NCI-H510A (cell line): ENCODE measurements around the gene FMN1.
"Not testable (repeated sequence)": the region's sequence is repeated elsewhere in the genome, so short reads cannot be mapped to it uniquely, and the experiment has no call there.

Experiments
- DNase-seq: peaks from one replicate; lab custom pipeline; 2025; lab: John Stamatoyannopoulos, UW

Gene FMN1

GRCh38 chr15:32856753-32857152 is 337.8 kb downstream of the FMN1 start:
- no peak for DNase-seq

GRCh38 chr15:32855942-32856341 is 338.6 kb downstream of the FMN1 start:
- DNase-seq, result no peak

- DNase-seq, result no peak
Observed at GRCh38 chr15:32853592-32853991, 340.9 kb downstream of the FMN1 start.

- DNase-seq, result no peak
Observed at GRCh38 chr15:32852771-32853170, 341.7 kb downstream of the FMN1 start.

- no peak for DNase-seq
Observed at GRCh38 chr15:32852017-32852416, 342.5 kb downstream of the FMN1 start.

GRCh38 chr15:32851572-32851971 is 342.9 kb downstream of the FMN1 start:
- no peak for DNase-seq

- DNase-seq, result no peak
Observed at GRCh38 chr15:32849769-32850668, 344.5 kb downstream of the FMN1 start.

GRCh38 chr15:32846671-32847070 is 347.8 kb downstream of the FMN1 start:
- DNase-seq, result not testable (repeated sequence)

GRCh38 chr15:32844118-32844711 is 350.3 kb downstream of the FMN1 start:
- DNase-seq, result no peak

GRCh38 chr15:32843219-32843815 is 351.2 kb downstream of the FMN1 start:
- no peak for DNase-seq

GRCh38 chr15:32842081-32842480 is 352.4 kb downstream of the FMN1 start:
- DNase-seq, result no peak

GRCh38 chr15:32840507-32841245 is 353.8 kb downstream of the FMN1 start:
- no peak for DNase-seq

GRCh38 chr15:32838820-32839219 is 355.7 kb downstream of the FMN1 start:
- peak; percentile 35 for DNase-seq

GRCh38 chr15:32838338-32838737 is 356.2 kb downstream of the FMN1 start:
- no peak for DNase-seq

GRCh38 chr15:32837935-32838334 is 356.6 kb downstream of the FMN1 start:
- DNase-seq, result no peak

GRCh38 chr15:32834156-32834555 is 360.4 kb downstream of the FMN1 start:
- no peak for DNase-seq

- DNase-seq, result no peak
Observed at GRCh38 chr15:32833379-32833821, 361.1 kb downstream of the FMN1 start.

- no peak for DNase-seq
Observed at GRCh38 chr15:32831485-32831884, 363.0 kb downstream of the FMN1 start.

GRCh38 chr15:32830241-32830640 is 364.3 kb downstream of the FMN1 start:
- DNase-seq, result no peak

GRCh38 chr15:32829436-32829835 is 365.1 kb downstream of the FMN1 start:
- DNase-seq, result no peak

- DNase-seq, result no peak
Observed at GRCh38 chr15:32828507-32829186, 365.9 kb downstream of the FMN1 start.

GRCh38 chr15:32826685-32827084 is 367.8 kb downstream of the FMN1 start:
- DNase-seq, result no peak
